Measurements from ENCODE around the gene PCBP1.
A peak's percentile ranks its signal among the peaks of the same experiment; 100 is the strongest.
"Not testable (repeated sequence)": the region's sequence is repeated elsewhere in the genome, so short reads cannot be mapped to it uniquely, and the experiment has no call there.

PCBP1 gene

DNA sequence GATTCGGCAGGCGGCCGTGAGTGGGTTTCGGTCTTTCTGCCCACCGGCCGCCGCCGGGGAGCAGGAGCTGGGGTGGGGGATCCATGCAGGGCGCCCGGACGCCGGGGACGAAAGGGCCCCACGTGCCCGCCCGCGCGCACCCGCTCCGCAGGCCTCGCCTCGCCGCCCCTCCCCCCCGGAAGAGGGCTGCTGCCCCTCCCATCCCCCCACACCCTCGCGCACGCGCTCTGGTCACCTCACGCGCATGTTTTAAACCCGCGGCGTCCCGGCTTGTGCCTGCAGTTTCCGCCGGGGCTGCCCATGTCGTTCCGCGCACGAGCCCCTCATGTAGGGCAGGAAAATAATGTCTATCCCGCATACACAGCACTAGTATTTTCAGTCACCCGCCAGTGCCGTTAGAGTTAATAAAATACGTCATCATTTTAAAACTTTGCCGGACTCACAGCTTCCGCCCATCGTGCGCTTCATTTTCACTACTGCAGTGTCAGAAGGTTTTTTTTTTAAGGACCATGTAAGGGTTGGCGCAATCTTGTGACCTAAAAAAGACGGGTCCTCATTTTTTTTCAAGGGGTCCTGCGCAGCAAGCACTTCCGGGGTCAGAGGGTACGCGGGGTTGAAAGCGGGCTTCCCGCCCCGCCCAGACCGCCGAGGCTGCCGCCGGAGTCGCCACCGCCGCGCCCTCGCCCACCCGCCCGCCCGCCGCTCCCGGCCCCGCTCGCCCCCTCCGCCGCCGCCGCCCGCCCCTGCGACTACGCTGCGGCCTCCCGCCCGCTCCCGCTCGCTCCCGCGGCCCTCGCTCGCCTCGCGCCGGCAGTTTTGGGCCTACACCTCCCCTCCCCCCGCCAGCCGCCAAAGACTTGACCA lies at the start of gene PCBP1:
Gene PCBP1 (plus strand): TSS at position 640 of the 864 bp plus-strand sequence. CDS start 267 bp downstream, outside the sequence.
- peak; percentile 96 for DNase-seq (ENCODE audit: low spot score)

DNA sequence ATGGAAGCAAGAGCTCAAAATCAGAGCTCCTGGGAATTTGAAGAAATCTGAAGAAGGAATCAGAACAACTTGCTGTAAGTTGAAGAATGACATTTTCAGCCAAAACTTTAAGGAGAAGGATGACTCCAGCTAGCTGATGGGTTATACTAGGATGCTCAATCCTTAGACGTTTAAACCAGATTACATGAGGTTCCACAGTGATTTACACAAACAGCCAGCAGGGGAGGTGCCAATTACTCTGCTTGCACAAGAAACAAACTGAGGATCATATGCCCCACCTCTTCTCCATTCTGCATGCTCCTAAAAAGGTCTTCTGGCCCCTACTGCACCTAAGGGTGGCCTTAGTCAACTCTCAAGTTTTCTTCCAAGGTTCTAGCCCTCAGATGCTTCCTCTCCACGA lies 47.9 kb upstream of the PCBP1 start:
- DNase-seq (ENCODE audit: low spot score): no peak

DNA sequence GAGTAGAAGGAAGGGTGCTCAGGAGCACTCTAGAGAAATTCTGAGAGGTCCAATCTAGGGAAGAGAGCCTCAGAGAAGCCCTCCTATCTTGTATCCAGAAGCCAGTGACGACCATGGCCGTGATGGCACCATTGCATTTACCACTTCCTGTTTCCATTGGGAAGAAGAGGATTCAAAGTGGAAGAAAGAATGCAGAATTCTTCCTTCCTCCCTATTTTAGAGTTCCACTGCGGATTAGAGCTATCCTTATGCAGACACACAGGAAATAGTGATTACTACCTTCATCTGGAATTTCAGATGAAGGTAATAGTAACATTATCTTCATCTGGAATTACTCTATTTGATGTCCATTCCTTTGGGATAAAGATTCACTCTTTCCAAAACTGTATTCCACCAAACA lies 45.6 kb upstream of the PCBP1 start:
- no peak for DNase-seq (ENCODE audit: low spot score)

DNA sequence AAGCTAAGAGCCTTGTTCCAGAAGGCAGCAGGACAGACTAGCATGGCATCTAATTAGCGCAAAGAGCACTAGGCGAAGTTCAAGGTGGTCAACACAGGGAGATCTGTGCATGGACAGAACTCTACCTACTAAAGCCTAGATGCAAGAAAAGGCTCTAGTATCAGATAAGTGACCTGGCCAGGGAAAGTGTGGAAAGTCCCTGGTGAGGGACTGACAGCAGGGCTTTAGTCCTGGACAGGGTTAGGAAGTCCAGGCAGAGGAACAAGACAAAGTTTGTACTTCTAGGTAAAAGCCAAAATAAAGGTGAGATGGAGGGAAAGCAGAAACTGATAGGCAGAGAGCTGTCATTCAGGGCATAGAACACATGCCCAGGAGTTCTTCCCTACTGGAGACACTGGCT lies 45.0 kb upstream of the PCBP1 start:
- DNase-seq (ENCODE audit: low spot score): no peak

DNA sequence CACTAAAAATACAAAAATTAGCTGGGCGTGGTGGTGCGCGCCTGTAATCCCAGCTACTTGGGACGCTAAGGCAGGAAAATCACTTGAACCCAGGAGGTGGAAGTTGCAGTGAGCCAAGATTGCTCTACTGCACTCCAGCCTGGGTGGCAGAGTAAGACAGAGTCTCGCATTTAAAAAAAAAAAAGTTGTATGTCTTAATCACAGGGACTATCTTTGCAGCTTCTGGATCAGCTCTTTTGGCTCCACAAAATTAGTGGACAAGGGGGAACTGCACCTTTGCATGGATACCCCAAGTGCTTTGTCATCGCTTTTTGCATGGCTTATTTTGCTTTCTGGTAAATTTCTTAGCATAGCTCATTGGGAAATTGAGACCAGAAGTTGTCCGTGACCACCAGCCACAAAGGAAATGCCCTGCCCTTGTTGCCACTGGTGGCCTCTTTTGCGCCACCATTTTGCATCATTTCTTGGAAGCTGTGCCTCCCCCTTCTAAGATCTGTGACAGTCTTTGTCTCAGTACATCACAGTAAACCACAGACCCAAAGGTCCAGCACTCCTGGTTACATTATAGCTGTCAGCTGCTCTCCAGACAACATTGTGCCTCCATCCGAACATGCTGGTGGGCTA lies 43.9 kb upstream of the PCBP1 start:
- peak; percentile 65 for DNase-seq (ENCODE audit: low spot score)

DNA sequence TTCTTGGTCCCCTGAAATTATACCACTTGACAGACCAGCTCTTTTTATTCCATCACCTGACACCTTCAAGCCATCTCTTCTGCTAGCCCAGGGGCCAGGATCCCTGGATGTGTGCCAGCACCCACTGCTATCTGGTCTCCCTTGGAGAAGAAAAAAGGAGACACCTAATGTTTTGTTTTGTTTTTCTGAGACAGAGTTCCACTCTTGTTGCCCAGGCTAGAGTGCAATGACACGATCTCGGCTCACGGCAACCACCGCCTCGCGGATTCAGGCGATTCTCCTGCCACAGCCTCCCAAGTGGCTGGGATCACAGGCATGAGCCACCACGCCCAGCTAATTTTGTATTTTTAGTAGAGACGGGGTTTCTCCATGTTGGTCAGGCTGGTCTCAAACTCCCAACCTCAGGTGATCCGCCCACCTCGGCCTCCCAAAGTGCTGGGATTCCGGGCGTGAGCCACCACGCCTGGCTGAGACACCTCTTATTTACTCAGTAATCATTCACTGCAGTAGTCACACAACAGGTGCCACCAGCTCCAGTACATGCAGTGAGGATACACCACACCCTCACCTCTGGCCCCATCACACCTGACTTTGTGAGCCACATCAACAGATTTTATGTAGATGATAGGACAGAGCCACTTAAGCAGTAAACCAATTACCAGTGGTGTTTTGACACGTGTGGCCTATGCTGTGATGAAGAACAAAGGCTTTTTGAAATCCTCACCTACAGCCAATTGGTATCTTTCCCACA lies 42.8 kb upstream of the PCBP1 start:
- DNase-seq (ENCODE audit: low spot score): no peak

DNA sequence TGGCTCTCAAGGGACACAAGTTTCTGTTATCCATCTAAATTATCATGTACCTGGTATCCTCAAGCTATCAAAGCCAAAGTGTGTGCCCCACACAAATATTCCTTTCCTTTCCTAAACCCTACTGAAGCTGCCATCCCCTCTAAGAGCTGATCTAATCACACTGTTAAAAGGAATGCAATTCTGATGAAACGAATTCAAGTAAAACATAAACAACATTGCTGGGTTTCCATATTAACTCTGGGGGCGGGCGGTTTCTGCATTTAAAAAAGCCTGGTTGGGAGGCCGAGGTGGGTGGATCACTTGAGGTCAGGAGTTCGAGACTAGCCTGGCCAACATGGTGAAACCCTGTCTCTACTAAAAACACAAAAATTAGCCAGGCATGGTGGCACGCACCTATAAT lies 41.9 kb upstream of the PCBP1 start:
- DNase-seq (ENCODE audit: low spot score): no peak

- DNase-seq (ENCODE audit: low spot score): no peak
Observed at GRCh38 chr2:70045932-70046331, 41.3 kb upstream of the PCBP1 start.

- DNase-seq (ENCODE audit: low spot score): no peak
Observed at GRCh38 chr2:70046534-70046933, 40.7 kb upstream of the PCBP1 start.

DNA sequence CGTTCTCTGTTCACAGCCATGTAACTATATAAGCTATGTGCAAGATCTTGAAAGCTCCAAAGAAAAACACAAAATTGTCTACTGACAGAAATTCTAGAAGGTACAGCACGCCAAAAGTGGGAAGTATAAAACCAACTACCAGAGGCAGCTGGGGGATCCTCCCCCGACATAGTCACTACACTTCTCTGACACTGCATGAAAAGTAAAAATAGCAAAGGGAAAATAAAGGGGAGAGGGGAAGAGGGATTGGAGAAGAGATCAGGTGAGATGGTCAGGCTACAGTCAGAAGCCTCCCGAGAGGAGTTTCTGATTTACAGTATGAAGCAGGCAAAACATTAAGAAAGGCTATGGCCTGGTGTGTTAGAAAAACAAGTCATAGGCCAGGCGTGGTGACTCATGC lies 39.8 kb upstream of the PCBP1 start:
- DNase-seq (ENCODE audit: low spot score): no peak

DNA sequence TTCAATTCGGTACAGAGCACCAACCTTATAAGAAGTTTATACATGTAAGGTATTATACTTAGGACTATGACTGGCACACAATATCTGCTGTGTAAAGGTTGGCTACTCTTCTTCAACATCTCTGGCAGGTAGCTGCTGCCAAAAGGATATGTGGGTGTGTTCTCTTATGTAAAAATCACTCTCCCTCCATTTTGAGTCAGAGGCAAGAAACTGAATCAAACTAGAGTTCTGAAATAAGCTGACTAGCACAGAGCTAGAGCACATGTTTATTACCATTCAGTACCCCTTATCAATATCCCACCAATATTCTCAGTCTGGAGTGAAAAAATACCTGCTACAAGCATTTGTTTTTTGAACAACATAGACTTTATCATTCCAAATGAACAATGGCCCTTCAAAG lies 38.0 kb upstream of the PCBP1 start:
- DNase-seq (ENCODE audit: low spot score): no peak

DNA sequence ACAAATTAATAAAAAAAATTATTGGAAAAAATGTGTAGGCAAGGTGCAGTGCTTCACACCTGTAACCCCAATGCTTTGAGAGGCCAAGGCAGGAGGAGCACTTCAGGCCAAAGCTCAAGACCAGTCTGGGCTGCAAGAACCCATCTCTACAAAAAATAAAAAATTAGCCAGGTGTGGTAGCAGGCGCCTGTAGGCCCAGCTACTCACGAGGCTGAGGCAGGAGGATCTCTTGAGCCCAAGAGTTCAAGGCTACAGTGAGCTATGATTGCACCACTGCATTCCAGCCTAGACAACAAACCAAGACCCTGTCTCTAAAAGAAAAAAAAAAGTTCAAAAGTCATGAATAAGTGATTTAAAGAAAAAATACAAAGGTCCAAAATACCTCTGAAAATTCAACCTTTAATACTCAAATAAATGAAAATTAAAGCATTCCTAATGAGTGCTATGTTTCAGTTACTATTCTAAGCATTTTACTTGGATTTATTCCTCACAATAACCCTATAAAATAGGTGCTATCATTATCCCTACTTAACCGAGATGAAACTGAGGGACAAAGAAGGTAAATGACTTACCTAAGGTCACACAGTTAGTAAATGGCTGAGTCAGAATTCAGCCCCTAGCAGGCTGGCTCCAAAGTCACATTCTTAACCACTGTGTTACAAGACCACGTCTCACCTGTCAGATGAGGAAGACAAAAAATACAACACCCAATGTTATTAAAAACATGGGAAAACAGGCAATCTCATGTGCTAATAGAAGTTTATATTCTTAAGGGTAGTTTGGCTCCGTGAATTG lies 36.4 kb upstream of the PCBP1 start:
- no peak for DNase-seq (ENCODE audit: low spot score)

GRCh38 chr2:70055259-70055658 lies 32.0 kb upstream of the PCBP1 start:
- DNase-seq (ENCODE audit: low spot score): not testable (repeated sequence)

DNA sequence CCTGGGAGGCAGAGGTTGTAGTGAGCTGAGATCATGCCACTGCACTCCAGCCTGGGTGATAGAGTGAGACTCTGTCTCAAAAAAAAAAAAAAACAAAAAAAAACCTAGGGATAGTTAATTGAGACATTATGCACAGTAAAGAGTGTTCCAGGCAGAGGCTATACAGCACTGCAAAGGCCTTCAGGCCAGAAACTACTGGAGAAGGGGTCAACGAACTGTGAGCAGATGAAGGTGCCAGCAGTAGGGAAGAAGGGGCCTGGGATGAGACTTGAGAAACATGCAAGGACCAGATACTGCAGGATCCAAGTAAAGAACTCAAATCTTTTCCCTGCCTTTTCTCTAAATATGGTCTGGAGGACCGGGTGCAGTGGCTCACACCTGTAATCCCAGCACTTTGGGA lies 26.0 kb upstream of the PCBP1 start:
- no peak for DNase-seq (ENCODE audit: low spot score)

GRCh38 chr2:70062270-70062669 lies 25.0 kb upstream of the PCBP1 start:
- DNase-seq (ENCODE audit: low spot score): no peak

DNA sequence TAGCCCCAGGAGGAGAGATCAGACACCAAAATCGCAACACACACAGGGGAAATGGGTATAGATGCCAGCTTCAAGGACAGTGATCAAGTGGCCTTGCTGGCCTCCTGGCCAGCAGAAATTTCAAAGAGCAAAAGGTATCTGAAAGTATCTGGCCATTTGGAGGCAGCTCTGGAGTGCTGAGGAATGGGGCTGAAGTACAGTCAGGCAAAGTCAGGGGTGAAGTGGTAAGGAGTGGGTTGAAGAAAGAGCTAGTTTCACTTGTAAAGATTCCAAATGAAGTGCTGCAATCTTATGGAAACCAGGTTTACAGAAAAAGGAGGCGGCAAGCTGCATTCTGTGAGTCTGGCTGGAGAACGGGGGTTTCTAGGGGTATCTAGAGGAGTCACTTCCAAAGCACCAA lies 19.2 kb upstream of the PCBP1 start:
- no peak for DNase-seq (ENCODE audit: low spot score)

- DNase-seq (ENCODE audit: low spot score): peak; percentile 94
Observed at GRCh38 chr2:70069049-70069448, 18.2 kb upstream of the PCBP1 start.

DNA sequence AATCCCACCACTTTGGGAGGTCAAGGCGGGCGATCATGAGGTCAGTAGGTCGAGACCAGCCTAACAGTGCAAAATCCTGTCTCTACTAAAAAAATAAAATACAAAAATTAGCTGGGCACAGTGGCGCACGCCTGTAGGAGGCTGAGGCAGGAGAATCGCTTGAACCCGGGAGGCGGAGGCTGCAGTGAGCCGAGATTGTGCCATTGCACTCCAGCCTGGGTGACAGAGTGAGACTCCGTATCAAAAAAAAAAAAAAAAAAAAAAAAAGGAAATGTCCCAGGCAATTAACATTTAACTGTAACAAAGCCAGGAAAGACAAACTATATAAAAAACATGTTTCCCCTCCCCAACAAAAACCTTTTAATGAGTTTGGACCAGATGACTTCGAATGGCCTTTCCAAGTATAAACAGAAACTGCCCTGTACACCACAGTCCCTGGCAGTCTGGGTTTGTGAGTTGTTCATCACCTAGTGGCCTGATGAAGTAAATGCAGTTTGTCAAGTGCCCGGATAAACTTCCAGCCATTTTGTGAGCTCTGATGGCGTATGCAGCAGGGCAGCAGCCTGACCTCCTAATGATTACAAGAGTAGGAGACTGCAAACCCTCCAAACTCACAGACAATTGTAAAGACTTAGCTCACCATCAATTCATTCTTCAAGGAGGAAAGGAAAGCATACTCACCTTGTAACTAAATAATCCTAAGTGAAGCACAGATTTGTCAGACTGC lies 16.6 kb upstream of the PCBP1 start:
- DNase-seq (ENCODE audit: low spot score): peak; percentile 83

GRCh38 chr2:70073493-70073892 lies 13.8 kb upstream of the PCBP1 start:
- no peak for DNase-seq (ENCODE audit: low spot score)

GRCh38 chr2:70078384-70078783 lies 8.9 kb upstream of the PCBP1 start:
- no peak for DNase-seq (ENCODE audit: low spot score)

DNA sequence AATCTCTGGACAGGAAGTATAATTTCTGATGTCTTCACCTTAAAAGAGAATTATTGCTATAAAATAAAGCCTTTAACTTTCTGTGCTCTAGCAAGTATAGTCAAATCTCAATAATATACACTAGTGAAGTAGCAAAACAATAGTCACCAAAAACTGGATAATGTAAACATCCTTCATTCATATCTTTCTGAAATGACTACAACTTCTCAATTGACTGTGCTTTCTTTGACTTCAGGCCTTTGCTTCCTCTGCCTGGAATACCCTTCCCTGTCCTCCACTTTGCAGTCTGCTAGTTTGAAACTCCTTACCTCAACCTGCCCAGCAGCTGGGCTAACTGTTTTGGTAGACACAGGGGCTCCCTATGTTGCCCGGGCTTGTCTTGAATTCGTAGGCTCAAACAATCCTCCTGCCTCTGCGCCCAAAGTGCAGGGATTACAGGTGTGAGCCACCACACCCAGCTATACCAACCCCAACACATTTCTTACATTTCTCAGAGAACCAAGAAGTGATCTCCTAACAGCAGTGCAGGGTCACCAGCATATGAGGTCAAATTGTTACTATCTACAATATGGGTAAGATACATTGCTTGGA lies 6.6 kb upstream of the PCBP1 start:
- no peak for DNase-seq (ENCODE audit: low spot score)

Data from CD4-positive, alpha-beta T cell treated with Interleukin-15 for 4 hours (primary cell).